ENCODE data around the gene SELPLG.
"Not testable (repeated sequence)": the region's sequence is repeated elsewhere in the genome, so short reads cannot be mapped to it uniquely, and the experiment has no call there.

Gene SELPLG

GRCh38 chr12:108619369-108620160 lies 14.1 kb downstream of the SELPLG start:
- H3K27ac ChIP-seq (replicated peaks) = peak overlapping the region; percentile 40; the same call in 1 of the 2 replicates

GRCh38 chr12:108618953-108619274 lies 14.8 kb downstream of the SELPLG start:
- not testable (repeated sequence) for H3K27me3 ChIP-seq (ENCODE audit: insufficient read depth, poor library complexity, severe bottlenecking); H3K4me3 ChIP-seq (replicated peaks; ENCODE audit: insufficient read depth, low read length); H3K27ac ChIP-seq (replicated peaks); DNase-seq (ENCODE audit: low read depth in 1 of 2, low spot score in 1 of 2)

More at GRCh38 chr12:108619369-108620160, 14.1 kb downstream of the SELPLG start:
- Histone ChIP-seq H3K27me3 (ENCODE audit: insufficient read depth, poor library complexity, severe bottlenecking) (no peaks in the 10 kb centered on the region), H3K4me3 (replicated peaks; ENCODE audit: insufficient read depth, low read length) (no peak overlapping the region)
- TF ChIP-seq REST (IDR thresholded peaks at IDR 0.05; ENCODE audit: insufficient replicate concordance, low read depth) = no peak
- no peak for TF ChIP-seq SPI1 (IDR thresholded peaks at IDR 0.05; ENCODE audit: borderline replicate concordance, low read depth)
- TF ChIP-seq CTCF (IDR thresholded peaks at IDR 0.05; ENCODE audit: insufficient read depth, low read length) = no peak
- no peak for TF ChIP-seq GABPA (IDR thresholded peaks at IDR 0.05; ENCODE audit: low read depth)
- no peak for TF ChIP-seq POLR2AphosphoS5 (IDR thresholded peaks at IDR 0.05; ENCODE audit: low read depth)
- no peak for DNase-seq (ENCODE audit: low read depth in 1 of 2, low spot score in 1 of 2)

GRCh38 chr12:108618079-108618952 lies 15.4 kb downstream of the SELPLG start:
- peak; percentile 81 for TF ChIP-seq CTCF (IDR thresholded peaks at IDR 0.05; ENCODE audit: insufficient read depth, low read length)
- TF ChIP-seq POLR2AphosphoS5 (IDR thresholded peaks at IDR 0.05; ENCODE audit: low read depth) = no peak
- Histone ChIP-seq H3K4me3 (replicated peaks; ENCODE audit: insufficient read depth, low read length) (no peak overlapping the region), H3K27me3 (ENCODE audit: insufficient read depth, poor library complexity, severe bottlenecking) (no peaks in the 10 kb centered on the region), H3K27ac (replicated peaks) (no peak overlapping the region)
- peak in 1 of 2 experiments; percentile 71 for DNase-seq (ENCODE audit: low read depth in 1 of 2, low spot score in 1 of 2)

GRCh38 chr12:108616941-108617858 lies 16.5 kb downstream of the SELPLG start:
- DNase-seq (ENCODE audit: low read depth in 1 of 2, low spot score in 1 of 2) = peak in 1 of 2 experiments; percentile 80
- Histone ChIP-seq H3K27ac (replicated peaks) (peak overlapping the region; percentile 37), H3K27me3 (ENCODE audit: insufficient read depth, poor library complexity, severe bottlenecking) (no peaks in the 10 kb centered on the region), H3K4me3 (replicated peaks; ENCODE audit: insufficient read depth, low read length) (no peak overlapping the region)
- peak; percentile 27; the same call in 1 of the 2 replicates for TF ChIP-seq POLR2AphosphoS5 (IDR thresholded peaks at IDR 0.05; ENCODE audit: low read depth)
- TF ChIP-seq REST (IDR thresholded peaks at IDR 0.05; ENCODE audit: insufficient replicate concordance, low read depth) = peak; percentile 28
- no peak for TF ChIP-seq CTCF (IDR thresholded peaks at IDR 0.05; ENCODE audit: insufficient read depth, low read length)
- peak; percentile 10; the same call in 1 of the 2 replicates for TF ChIP-seq SPI1 (IDR thresholded peaks at IDR 0.05; ENCODE audit: borderline replicate concordance, low read depth)
- TF ChIP-seq GABPA (IDR thresholded peaks at IDR 0.05; ENCODE audit: low read depth) = no peak
